IMR-90 (cell line): ENCODE measurements around the gene ZSCAN9. TPM values are rescaled to one million over a fixed set of nuclear protein-coding genes. Genes with fewer than 3 reads are reported as not detected.

Experiments used
- ATAC-seq: fragments of 200-7000 bp; cut with Tn5 transposase; 2 replicates; pipeline ENCODE4 v1.9.1; 2020; ENCODE audit warnings: low read depth, mild to moderate bottlenecking, moderate library complexity
- BruUV-seq: library from RNA; stranded (reverse); fragments of 400-500 nt; replicated peaks from 2 replicates; lab custom pipeline; 2021; lab: Mats Ljungman, UMichigan
- CTCF ChIA-PET: fragments of 300-600 bp; formaldehyde crosslinking; extraction: SDS; loops from one replicate; lab custom pipeline; 2021; ENCODE audit warnings: antibody characterized with exemption; lab: Yijun Ruan, JAX
- POLR2A ChIA-PET: fragments of 300-600 bp; sonication (Branson Sonifier 250); formaldehyde crosslinking; loops from one replicate; lab custom pipeline; 2022; ENCODE audit warnings: antibody characterized with exemption; ENCODE audit not compliant: unreplicated experiment; lab: Charles Lee
- DNase-seq: peaks from one replicate; pipeline ENCODE4 v3.0.0; 2013
- H2AFZ ChIP-seq: replicated peaks from 2 replicates; pipeline ENCODE3; 2013; ENCODE audit warnings: low read length, mild to moderate bottlenecking; ENCODE audit not compliant: poor library complexity
- H2AK5ac ChIP-seq: 2 replicates; pipeline ENCODE4 v1.6.1; 2013; ENCODE audit warnings: low read depth, low read length, inconsistent platforms
- H2AK9ac ChIP-seq: replicated peaks from 2 replicates; pipeline ENCODE3; 2013; ENCODE audit warnings: mild to moderate bottlenecking, low read depth, low read length, moderate library complexity; ENCODE audit not compliant: poor library complexity
- H2BK120ac ChIP-seq: 2 replicates; pipeline ENCODE4 v1.6.1; 2013; ENCODE audit warnings: low read depth, low read length, inconsistent platforms
- H2BK15ac ChIP-seq: 3 replicates; pipeline ENCODE4 v1.6.1; 2013; ENCODE audit warnings: low read depth, low read length, inconsistent platforms
- H2BK20ac ChIP-seq: 2 replicates; pipeline ENCODE4 v1.6.1; 2013; ENCODE audit warnings: low read depth, mild to moderate bottlenecking, inconsistent platforms, low read length, moderate library complexity
- H2BK5ac ChIP-seq: 2 replicates; pipeline ENCODE4 v1.6.1; 2013; ENCODE audit warnings: mild to moderate bottlenecking, low read depth, low read length, inconsistent platforms; ENCODE audit not compliant: poor library complexity, severe bottlenecking
- H3K14ac ChIP-seq: replicated peaks from 2 replicates; pipeline ENCODE4 v1.6.1; 2013; ENCODE audit warnings: low read depth, low read length, inconsistent platforms
- H3K18ac ChIP-seq: 2 replicates; pipeline ENCODE4 v1.6.1; 2013; ENCODE audit warnings: low read depth, low read length, control low read depth
- H3K23ac ChIP-seq: 2 replicates; pipeline ENCODE4 v1.6.1; 2013; ENCODE audit warnings: low read depth, low read length, inconsistent platforms
- H3K27ac ChIP-seq: 2 replicates; pipeline ENCODE4 v1.5.1; 2013; ENCODE audit warnings: mild to moderate bottlenecking, control low read depth, low read length; ENCODE audit not compliant: insufficient read depth
- H3K27me3 ChIP-seq: 2 replicates; pipeline ENCODE4 v1.6.1; 2013; ENCODE audit warnings: low read length; ENCODE audit not compliant: control insufficient read depth, insufficient read depth
- H3K36me3 ChIP-seq: 2 replicates; pipeline ENCODE4 v1.6.1; 2013; ENCODE audit warnings: low read length, mixed read lengths; ENCODE audit not compliant: control insufficient read depth, insufficient read depth
- H3K4ac ChIP-seq: 2 replicates; pipeline ENCODE4 v1.6.1; 2013; ENCODE audit warnings: low read depth, low read length, inconsistent platforms
- H3K4me1 ChIP-seq: 2 replicates; pipeline ENCODE4 v1.6.1; 2013; ENCODE audit warnings: low read length, mixed read lengths; ENCODE audit not compliant: control insufficient read depth, insufficient read depth
- H3K4me2 ChIP-seq: 2 replicates; pipeline ENCODE4 v1.6.1; 2013; ENCODE audit warnings: low read depth, mild to moderate bottlenecking, control low read depth, low read length, moderate library complexity
- H3K4me3 ChIP-seq: 2 replicates; pipeline ENCODE4 v1.5.1; 2013; ENCODE audit warnings: low read depth, mild to moderate bottlenecking, control low read depth, low read length, moderate library complexity; ENCODE audit not compliant: insufficient read depth
- H3K56ac ChIP-seq: 2 replicates; pipeline ENCODE4 v1.6.1; 2013; ENCODE audit warnings: low read length, inconsistent platforms; ENCODE audit not compliant: insufficient read depth; ENCODE audit errors: extremely low read depth
- H3K79me1 ChIP-seq, 2 experiments: 2 replicates each; pipeline ENCODE4 v1.6.1; 2013; ENCODE audit warnings: low read length in 2 of 2, inconsistent platforms in 1 of 2, low read depth in 1 of 2
- H3K9ac ChIP-seq: 2 replicates; pipeline ENCODE4 v1.6.1; 2013; ENCODE audit warnings: low read depth, low read length, control low read depth
- H3K9me1 ChIP-seq: 2 replicates; pipeline ENCODE4 v1.6.1; 2013; ENCODE audit warnings: low read length, inconsistent platforms; ENCODE audit not compliant: insufficient read depth
- H3K9me3 ChIP-seq: 2 replicates; pipeline ENCODE4 v1.6.1; 2013; ENCODE audit warnings: low read length; ENCODE audit not compliant: control insufficient read depth, insufficient read depth
- H4K20me1 ChIP-seq: 2 replicates; pipeline ENCODE4 v1.6.1; 2013; ENCODE audit warnings: low read length, inconsistent platforms; ENCODE audit not compliant: insufficient read depth
- H4K5ac ChIP-seq: 2 replicates; pipeline ENCODE4 v1.6.1; 2013; ENCODE audit warnings: mild to moderate bottlenecking, low read depth, low read length, control low read depth
- H4K8ac ChIP-seq, 2 experiments: 2 replicates each; pipeline ENCODE4 v1.6.1; 2013; ENCODE audit warnings: low read depth in 2 of 2, low read length in 2 of 2, control low read depth in 1 of 2, inconsistent platforms in 1 of 2
- H4K91ac ChIP-seq: 2 replicates; pipeline ENCODE4 v1.6.1; 2013; ENCODE audit warnings: low read depth, low read length, inconsistent platforms; ENCODE audit not compliant: insufficient read depth
- BHLHE40 ChIP-seq: fragments of 150-350 bp; IDR thresholded peaks from 2 replicates; pipeline ENCODE4 v1.6.1; 2016; ENCODE audit warnings: mild to moderate bottlenecking, low read depth, low read length
- CEBPB ChIP-seq: IDR thresholded peaks from 2 replicates; pipeline ENCODE4 v1.6.1; 2012; ENCODE audit warnings: low read depth, low read length, improper control_type of control experiment
- CHD1 ChIP-seq: IDR thresholded peaks from 2 replicates; pipeline ENCODE4 v1.6.1; 2012; ENCODE audit warnings: low read depth, low read length, improper control_type of control experiment
- CTCF ChIP-seq: conservative IDR thresholded peaks from 2 replicates; pipeline ENCODE4 v1.5.1; 2012; ENCODE audit warnings: mild to moderate bottlenecking, low read depth, low read length, improper control_type of control experiment
- FOS ChIP-seq: fragments of 150-350 bp; IDR thresholded peaks from 2 replicates; pipeline ENCODE4 v1.6.1; 2016; ENCODE audit warnings: low read depth, low read length
- MAFK ChIP-seq: IDR thresholded peaks from 2 replicates; pipeline ENCODE4 v1.6.1; 2012; ENCODE audit warnings: low read depth, low read length, improper control_type of control experiment
- MAZ ChIP-seq: IDR thresholded peaks from 2 replicates; pipeline ENCODE4 v1.6.1; 2012; ENCODE audit warnings: low read depth, mild to moderate bottlenecking, low read length, improper control_type of control experiment, moderate library complexity, borderline replicate concordance
- MXI1 ChIP-seq: IDR thresholded peaks from 2 replicates; pipeline ENCODE4 v1.6.1; 2012; ENCODE audit warnings: low read depth, mild to moderate bottlenecking, low read length, moderate library complexity, borderline replicate concordance
- NFE2L2 ChIP-seq: fragments of 150-350 bp; IDR thresholded peaks from 2 replicates; pipeline ENCODE4 v1.6.1; 2016; ENCODE audit warnings: low read depth, mild to moderate bottlenecking, low read length
- POLR2A ChIP-seq: IDR thresholded peaks from 2 replicates; pipeline ENCODE4 v1.6.1; 2012; ENCODE audit warnings: mild to moderate bottlenecking, low read depth, low read length
- RAD21 ChIP-seq: IDR thresholded peaks from 2 replicates; pipeline ENCODE4 v1.6.1; 2012; ENCODE audit warnings: low read length, improper control_type of control experiment
- RCOR1 ChIP-seq: IDR thresholded peaks from 2 replicates; pipeline ENCODE4 v1.6.1; 2012; ENCODE audit warnings: mild to moderate bottlenecking, low read length, improper control_type of control experiment; ENCODE audit not compliant: insufficient replicate concordance
- RFX5 ChIP-seq: IDR thresholded peaks from 2 replicates; pipeline ENCODE4 v1.8.0; 2012; ENCODE audit warnings: low read depth, mild to moderate bottlenecking, low read length, moderate library complexity
- SMC3 ChIP-seq: fragments of 150-350 bp; IDR thresholded peaks from 2 replicates; pipeline ENCODE4 v1.6.1; 2016; ENCODE audit warnings: low read depth, mild to moderate bottlenecking, antibody characterized with exemption, low read length, moderate library complexity
- WGBS, 2 experiments: methylation state at CpG; one replicate each; pipeline versions ENCODE4 v1.1.5 to v1.1.7; 2013; ENCODE audit warnings: missing lambda C conversion rate in 2 of 2; ENCODE audit not compliant: insufficient read length in 1 of 2; ENCODE audit errors: extremely low coverage in 2 of 2; 5-methylcytosine and 5-hydroxymethylcytosine counted together
- dilution Hi-C: fragments of 300-500 bp; cut with HindIII; formaldehyde crosslinking; loops from one replicate; pipeline ENCODE4 v1.14.3; 2018; ENCODE audit warnings: low sequenced_read_pairs; ENCODE audit not compliant: unreplicated experiment
- in situ Hi-C: fragments of 300-500 bp; cut with MboI; formaldehyde crosslinking; loops from 3 replicates; pipeline ENCODE4 v1.14.3; 2019; ENCODE audit warnings: low sequenced_read_pairs, inconsistent platforms, mixed read lengths
- intact Hi-C: fragments of 100-400 bp; cut with micrococcal nuclease; formaldehyde crosslinking; loops from 2 replicates; pipeline ENCODE4 v1.10.0; 2022
- polyA plus RNA-seq, 3 experiments: library from polyadenylated mRNA; depleted of rRNA; stranded (reverse); fragments of >200 nt; gene quantifications; 2 replicates each; pipeline ENCODE4 v1.2.3, GENCODE V29; 2012; ENCODE audit warnings: low replicate concordance in 1 of 3
- total RNA-seq: library from RNA; depleted of rRNA; stranded (reverse); fragments of >200 nt; gene quantifications from 2 replicates; pipeline ENCODE4 v1.2.3, GENCODE V29; 2012
- TF ChIP-seq, protein P1 (sequence below): fragments of 150-350 bp; IDR thresholded peaks from 2 replicates; pipeline ENCODE4 v1.6.1; 2017; ENCODE audit warnings: mild to moderate bottlenecking, antibody characterized with exemption, low read length, low read depth
- TF ChIP-seq, protein P2 (sequence below): fragments of 150-350 bp; IDR thresholded peaks from 2 replicates; pipeline ENCODE4 v1.6.1; 2016; ENCODE audit warnings: low read depth, mild to moderate bottlenecking, low read length, moderate library complexity, borderline replicate concordance

The ZSCAN9 gene
- total and polyA plus RNA-seq, 2 of the 4 experiments (the other 2 are of a cell fraction): 13.7 to 17.7 TPM

GRCh38 chr6:28282926-28283325 is 57.9 kb downstream of the ZSCAN9 start:
- Histone ChIP-seq H2AK9ac (peak overlapping the region; percentile 33), H3K4me3 (no peak overlapping the region), H3K79me1 (peaks cover 15 to 25% of the 10 kb centered on the region in 2 experiments), H3K4me1 (peaks cover 3% of the 10 kb centered on the region; the same call in 1 of the 2 replicates), H2BK15ac (no peak overlapping the region), H3K4me2 (no peak overlapping the region; the same call in 1 of the 2 replicates), H4K91ac (no peak overlapping the region), H3K27me3 (no peaks in the 10 kb centered on the region), H2BK5ac (no peak overlapping the region), H4K8ac (no peak overlapping the region), H2BK20ac (no peak overlapping the region), H2AFZ (no peak overlapping the region), H3K9me1 (no peaks in the 10 kb centered on the region; the same call in 1 of the 2 replicates), H3K4ac (no peak overlapping the region), H3K14ac (no peak overlapping the region), H4K5ac (no peak overlapping the region), H3K27ac (no peak overlapping the region), H3K9me3 (peaks cover 3% of the 10 kb centered on the region), H3K36me3 (peaks cover 15% of the 10 kb centered on the region), H3K56ac (no peak overlapping the region), H2AK5ac (no peak overlapping the region), H3K18ac (no peak overlapping the region), H3K23ac (0 out of 2 replicates have a peak overlapping the region, but pooled peaks have one; percentile 3), H3K9ac (no peak overlapping the region), H4K20me1 (no peaks in the 10 kb centered on the region), H2BK120ac (no peak overlapping the region)
- ATAC-seq (no peak), DNase-seq (no peak)
- POLR2A ChIA-PET: no interaction called here
- no CpG with 5 or more reads among the region's 2 CpGs for WGBS, 2 experiments
- dilution Hi-C loops: no loop called here
- in situ Hi-C loops: no loop called here
- no peak for TF ChIP-seq RCOR1
- TF ChIP-seq MXI1: no peak
- TF ChIP-seq POLR2A: no peak
- no peak for TF ChIP-seq MAFK
- no peak for TF ChIP-seq BHLHE40
- TF ChIP-seq, protein P1, sequence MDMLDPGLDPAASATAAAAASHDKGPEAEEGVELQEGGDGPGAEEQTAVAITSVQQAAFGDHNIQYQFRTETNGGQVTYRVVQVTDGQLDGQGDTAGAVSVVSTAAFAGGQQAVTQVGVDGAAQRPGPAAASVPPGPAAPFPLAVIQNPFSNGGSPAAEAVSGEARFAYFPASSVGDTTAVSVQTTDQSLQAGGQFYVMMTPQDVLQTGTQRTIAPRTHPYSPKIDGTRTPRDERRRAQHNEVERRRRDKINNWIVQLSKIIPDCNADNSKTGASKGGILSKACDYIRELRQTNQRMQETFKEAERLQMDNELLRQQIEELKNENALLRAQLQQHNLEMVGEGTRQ: no peak
- no peak for TF ChIP-seq MAZ
- TF ChIP-seq FOS: no peak
- no peak for TF ChIP-seq CTCF
- no peak for TF ChIP-seq RAD21
- no peak for TF ChIP-seq CHD1
- TF ChIP-seq RFX5: no peak
- TF ChIP-seq CEBPB: no peak
- no peak for TF ChIP-seq SMC3
- TF ChIP-seq NFE2L2: no peak
- TF ChIP-seq, protein P2, sequence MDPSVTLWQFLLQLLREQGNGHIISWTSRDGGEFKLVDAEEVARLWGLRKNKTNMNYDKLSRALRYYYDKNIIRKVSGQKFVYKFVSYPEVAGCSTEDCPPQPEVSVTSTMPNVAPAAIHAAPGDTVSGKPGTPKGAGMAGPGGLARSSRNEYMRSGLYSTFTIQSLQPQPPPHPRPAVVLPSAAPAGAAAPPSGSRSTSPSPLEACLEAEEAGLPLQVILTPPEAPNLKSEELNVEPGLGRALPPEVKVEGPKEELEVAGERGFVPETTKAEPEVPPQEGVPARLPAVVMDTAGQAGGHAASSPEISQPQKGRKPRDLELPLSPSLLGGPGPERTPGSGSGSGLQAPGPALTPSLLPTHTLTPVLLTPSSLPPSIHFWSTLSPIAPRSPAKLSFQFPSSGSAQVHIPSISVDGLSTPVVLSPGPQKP: no peak
- no TSS peak for BruUV-seq
- intact Hi-C loops: no loop called here
- CTCF ChIA-PET: interaction anchor here (0.9 kb wide), 1 partner anchor 73 kb away, joined by 4 read pairs; no protein-coding TSS in a partner anchor
